Cardiac muscle cell (in vitro differentiated cells and primary cell): Measurements from ENCODE around the gene PICK1. TPM values are rescaled to one million over a fixed set of nuclear protein-coding genes. Genes with fewer than 3 reads are reported as not detected.

Experiments
- DNase-seq, 2 donors: peaks; one replicate each; pipeline versions ENCODE4 v3.0.0 to v3.0.0-alpha.2; 2010 to 2017; ENCODE audit warnings: low read depth in 1 of 2, low spot score in 1 of 2
- H3K27ac ChIP-seq: fragments of 200-600 bp; sonication (generic); 2 replicates; pipeline ENCODE4 v1.5.1; 2016
- H3K27me3 ChIP-seq: fragments of 200-600 bp; sonication (generic); 2 replicates; pipeline ENCODE4 v1.6.0; 2016; ENCODE audit warnings: control low read depth
- H3K36me3 ChIP-seq: fragments of 200-600 bp; sonication (generic); 2 replicates; pipeline ENCODE4 v1.5.1; 2016; ENCODE audit warnings: control low read depth
- H3K4me1 ChIP-seq: fragments of 200-600 bp; sonication (generic); 2 replicates; pipeline ENCODE4 v1.8.1; 2017; ENCODE audit warnings: low read depth, mild to moderate bottlenecking, mixed run types
- H3K4me3 ChIP-seq: fragments of 200-600 bp; sonication (generic); 2 replicates; pipeline ENCODE4 v1.5.1; 2016; ENCODE audit warnings: mild to moderate bottlenecking
- H3K9me3 ChIP-seq: fragments of 200-600 bp; sonication (generic); 2 replicates; pipeline ENCODE4 v1.5.1; 2017; ENCODE audit warnings: low read depth, mild to moderate bottlenecking, control low read depth
- CTCF ChIP-seq: IDR thresholded peaks from 2 replicates; pipeline ENCODE4 v1.5.1; 2012; ENCODE audit warnings: low read depth, mild to moderate bottlenecking, low read length
- polyA plus RNA-seq: library from polyadenylated mRNA; unstranded; fragments of >200 nt; fragmentation: Nextera tagmentation; extraction: Ambion mirVana; gene quantifications from 2 replicates; pipeline ENCODE4 v1.2.1, GENCODE V29; 2016
- total RNA-seq: library from RNA; depleted of rRNA; stranded (reverse); fragments of >200 nt; gene quantifications from 2 replicates; pipeline ENCODE4 v1.2.3, GENCODE V29; 2016

Gene PICK1
- total and polyA plus RNA-seq, 2 experiments from 2014 or later: 57.8 to 60.4 TPM

- Histone ChIP-seq H3K9me3 (no peaks in the 10 kb centered on the region), H3K36me3 (no peaks in the 10 kb centered on the region), H3K27me3 (no peaks in the 10 kb centered on the region), H3K4me3 (no peak overlapping the region), H3K4me1 (no peaks in the 10 kb centered on the region), H3K27ac (no peak overlapping the region)
- no peak for TF ChIP-seq CTCF
- no peak for DNase-seq
Measured at GRCh38 chr22:38043151-38044039, 13.8 kb upstream of the PICK1 start.

- no peaks in the 10 kb centered on the region for H3K36me3 ChIP-seq
- no peaks in the 10 kb centered on the region for H3K9me3 ChIP-seq
- H3K4me3 ChIP-seq: no peak overlapping the region
- H3K27ac ChIP-seq: no peak overlapping the region
- H3K27me3 ChIP-seq: no peaks in the 10 kb centered on the region
- no peak for TF ChIP-seq CTCF
- DNase-seq: no peak
- no peaks in the 10 kb centered on the region for H3K4me1 ChIP-seq
Measured at GRCh38 chr22:38046070-38046748, 11.0 kb upstream of the PICK1 start.

GRCh38 chr22:38049812-38050619, 7.2 kb upstream of the PICK1 start:
- DNase-seq: no peak
- TF ChIP-seq CTCF: no peak
- H3K9me3 ChIP-seq: no peaks in the 10 kb centered on the region
- H3K27ac ChIP-seq: no peak overlapping the region
- H3K4me3 ChIP-seq: no peak overlapping the region
- H3K4me1 ChIP-seq: no peaks in the 10 kb centered on the region
- H3K36me3 ChIP-seq: no peaks in the 10 kb centered on the region
- H3K27me3 ChIP-seq: no peaks in the 10 kb centered on the region

- DNase-seq: no peak
- H3K4me1 ChIP-seq: no peaks in the 10 kb centered on the region
- no peak overlapping the region for H3K4me3 ChIP-seq
- no peak overlapping the region for H3K27ac ChIP-seq
- no peaks in the 10 kb centered on the region for H3K27me3 ChIP-seq
- no peak for TF ChIP-seq CTCF
- no peaks in the 10 kb centered on the region for H3K36me3 ChIP-seq
- H3K9me3 ChIP-seq: no peaks in the 10 kb centered on the region
Measured at GRCh38 chr22:38050720-38051119, 6.5 kb upstream of the PICK1 start.

GRCh38 chr22:38051261-38051660, 5.9 kb upstream of the PICK1 start:
- Histone ChIP-seq H3K36me3 (no peaks in the 10 kb centered on the region), H3K4me1 (no peaks in the 10 kb centered on the region), H3K4me3 (no peak overlapping the region), H3K27me3 (no peaks in the 10 kb centered on the region), H3K27ac (no peak overlapping the region), H3K9me3 (no peaks in the 10 kb centered on the region)
- no peak for DNase-seq
- TF ChIP-seq CTCF: no peak
